ENCODE data around the gene TPPP2.

Gene TPPP2

DNA sequence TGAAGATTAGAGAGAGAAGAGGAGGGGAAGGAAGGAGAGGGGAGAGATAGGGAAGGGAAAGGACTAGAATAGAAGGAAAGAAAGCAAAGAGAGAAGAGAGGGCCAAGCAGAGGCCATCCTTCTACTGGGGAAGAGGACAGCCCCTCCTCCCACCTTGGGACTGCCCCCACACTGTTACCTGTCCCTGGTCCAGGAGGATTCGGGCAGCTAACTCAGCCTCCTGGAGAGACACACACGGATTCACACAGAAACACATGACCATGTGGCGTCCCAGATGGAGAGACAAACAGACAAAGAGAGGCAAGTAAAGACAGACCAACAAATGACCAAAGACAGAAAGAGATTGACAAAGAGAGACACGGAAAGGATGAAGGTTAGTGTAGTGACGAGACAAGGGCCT is 7.3 kb upstream of the TPPP2 start:
- no peak overlapping the region for H3K4me3 ChIP-seq (ENCODE audit: low read depth, low read length)
- TF ChIP-seq, protein P1, sequence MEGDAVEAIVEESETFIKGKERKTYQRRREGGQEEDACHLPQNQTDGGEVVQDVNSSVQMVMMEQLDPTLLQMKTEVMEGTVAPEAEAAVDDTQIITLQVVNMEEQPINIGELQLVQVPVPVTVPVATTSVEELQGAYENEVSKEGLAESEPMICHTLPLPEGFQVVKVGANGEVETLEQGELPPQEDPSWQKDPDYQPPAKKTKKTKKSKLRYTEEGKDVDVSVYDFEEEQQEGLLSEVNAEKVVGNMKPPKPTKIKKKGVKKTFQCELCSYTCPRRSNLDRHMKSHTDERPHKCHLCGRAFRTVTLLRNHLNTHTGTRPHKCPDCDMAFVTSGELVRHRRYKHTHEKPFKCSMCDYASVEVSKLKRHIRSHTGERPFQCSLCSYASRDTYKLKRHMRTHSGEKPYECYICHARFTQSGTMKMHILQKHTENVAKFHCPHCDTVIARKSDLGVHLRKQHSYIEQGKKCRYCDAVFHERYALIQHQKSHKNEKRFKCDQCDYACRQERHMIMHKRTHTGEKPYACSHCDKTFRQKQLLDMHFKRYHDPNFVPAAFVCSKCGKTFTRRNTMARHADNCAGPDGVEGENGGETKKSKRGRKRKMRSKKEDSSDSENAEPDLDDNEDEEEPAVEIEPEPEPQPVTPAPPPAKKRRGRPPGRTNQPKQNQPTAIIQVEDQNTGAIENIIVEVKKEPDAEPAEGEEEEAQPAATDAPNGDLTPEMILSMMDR (IDR thresholded peaks at IDR 0.05; ENCODE audit: borderline replicate concordance, insufficient read depth, low read depth, low read length): no peak

DNA sequence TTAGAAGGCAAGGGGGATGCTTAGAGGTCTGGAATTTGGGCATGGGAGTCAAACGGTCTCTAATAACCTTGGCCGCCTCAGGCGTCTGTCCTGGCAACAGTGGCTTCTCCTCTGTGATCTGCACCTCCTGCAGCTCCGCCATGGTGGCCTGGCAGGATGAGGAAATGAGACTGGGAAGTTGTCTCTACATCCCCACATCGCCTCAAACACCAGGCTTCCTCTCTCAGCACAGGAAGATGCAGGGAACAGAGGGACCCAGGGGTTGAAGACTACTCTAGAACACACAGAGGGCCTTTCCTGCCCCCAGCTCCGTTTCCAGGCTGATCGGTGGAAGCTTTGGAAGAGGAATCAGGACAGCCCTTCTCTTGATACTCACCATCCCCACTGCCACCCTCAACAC is 6.8 kb upstream of the TPPP2 start:
- TF ChIP-seq, protein P1 (IDR thresholded peaks at IDR 0.05; ENCODE audit: borderline replicate concordance, insufficient read depth, low read depth, low read length): no peak
- no peak overlapping the region for H3K4me3 ChIP-seq (ENCODE audit: low read depth, low read length)

DNA sequence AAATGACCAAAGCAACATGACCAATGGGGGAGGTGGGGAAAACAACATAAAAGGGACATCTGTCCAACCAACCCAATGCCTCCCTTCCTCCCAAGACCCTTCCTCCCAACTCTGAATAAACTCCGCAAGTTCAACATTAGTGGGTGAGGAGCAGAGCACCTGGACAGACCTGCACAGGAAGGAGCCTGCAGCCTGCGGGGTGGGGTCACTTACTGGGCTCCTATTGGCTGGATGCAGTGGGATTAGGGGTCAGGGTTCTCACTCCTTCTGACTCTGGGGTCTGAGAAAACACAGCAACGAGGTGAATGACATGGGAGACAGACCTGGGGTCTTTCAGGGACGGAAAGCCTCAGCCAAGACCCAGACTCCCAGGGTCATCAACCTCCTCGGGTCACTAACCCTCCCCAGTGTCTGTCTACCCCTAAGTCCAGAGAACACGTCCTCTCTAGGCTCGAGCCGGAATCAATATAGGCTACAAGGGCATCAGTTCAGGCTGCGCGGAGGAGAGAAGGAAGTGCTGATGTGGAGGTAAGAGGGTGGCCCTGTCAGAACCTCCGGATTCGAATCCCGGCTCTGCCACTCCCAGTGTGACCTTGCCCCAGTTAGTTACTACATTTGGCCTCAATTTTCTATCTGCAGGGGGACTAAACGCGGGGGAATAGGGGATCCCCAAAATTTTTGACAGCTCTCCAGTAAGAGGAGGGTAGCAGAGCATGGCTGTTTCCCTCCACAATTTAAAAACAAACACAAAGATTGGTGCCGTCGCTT is 6.0 kb upstream of the TPPP2 start:
- TF ChIP-seq, protein P1 (IDR thresholded peaks at IDR 0.05; ENCODE audit: borderline replicate concordance, insufficient read depth, low read depth, low read length): no peak
- no peak overlapping the region for H3K4me3 ChIP-seq (ENCODE audit: low read depth, low read length)

DNA sequence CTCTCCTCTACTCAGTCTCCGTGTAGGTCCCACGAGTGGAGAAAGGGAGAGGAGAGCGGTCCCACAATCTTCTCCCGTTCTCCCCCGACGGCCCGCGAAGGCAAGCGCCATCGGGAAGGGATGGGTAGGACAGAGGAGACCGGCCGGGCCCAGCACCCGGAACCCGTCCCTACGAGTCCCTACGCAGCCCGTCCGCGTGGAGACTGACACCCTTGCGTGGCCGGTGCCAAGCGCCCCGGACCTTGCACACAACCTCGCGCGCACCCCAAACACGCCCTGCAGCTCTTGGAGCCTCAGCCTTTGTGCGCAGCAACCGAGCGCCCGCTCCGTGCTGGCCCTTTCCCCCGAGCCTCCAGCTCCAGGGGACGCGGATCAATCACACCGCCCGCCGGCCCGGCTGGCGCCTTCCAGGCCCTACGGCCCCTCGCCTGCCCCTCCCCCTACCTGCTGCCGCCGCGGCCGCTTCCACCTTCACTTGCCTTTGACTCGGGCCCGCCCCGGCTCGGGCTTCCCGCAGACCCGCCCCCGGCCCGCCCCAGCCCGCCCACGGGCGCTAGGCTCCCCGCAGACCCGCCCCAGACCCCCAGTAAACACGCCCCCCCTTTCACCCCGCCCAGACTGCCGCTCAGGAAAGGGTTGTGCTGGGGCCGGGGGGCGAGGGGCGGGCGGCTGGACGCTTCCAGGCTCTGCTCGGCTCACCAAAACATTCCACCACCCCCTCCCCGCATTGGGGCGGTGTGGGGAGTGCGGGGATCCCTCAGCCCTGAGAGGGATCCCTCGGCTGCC is 5.2 kb upstream of the TPPP2 start, which contains the start of gene NDRG2:
TSS of gene NDRG2 (minus strand) at position 477 of the 786 bp plus-strand sequence. CDS start 1,746 bp downstream, outside the sequence.
- TF ChIP-seq, protein P1 (IDR thresholded peaks at IDR 0.05; ENCODE audit: borderline replicate concordance, insufficient read depth, low read depth, low read length): no peak
- no peak within 1 kb of the TSS for H3K4me3 ChIP-seq (ENCODE audit: low read depth, low read length)

DNA sequence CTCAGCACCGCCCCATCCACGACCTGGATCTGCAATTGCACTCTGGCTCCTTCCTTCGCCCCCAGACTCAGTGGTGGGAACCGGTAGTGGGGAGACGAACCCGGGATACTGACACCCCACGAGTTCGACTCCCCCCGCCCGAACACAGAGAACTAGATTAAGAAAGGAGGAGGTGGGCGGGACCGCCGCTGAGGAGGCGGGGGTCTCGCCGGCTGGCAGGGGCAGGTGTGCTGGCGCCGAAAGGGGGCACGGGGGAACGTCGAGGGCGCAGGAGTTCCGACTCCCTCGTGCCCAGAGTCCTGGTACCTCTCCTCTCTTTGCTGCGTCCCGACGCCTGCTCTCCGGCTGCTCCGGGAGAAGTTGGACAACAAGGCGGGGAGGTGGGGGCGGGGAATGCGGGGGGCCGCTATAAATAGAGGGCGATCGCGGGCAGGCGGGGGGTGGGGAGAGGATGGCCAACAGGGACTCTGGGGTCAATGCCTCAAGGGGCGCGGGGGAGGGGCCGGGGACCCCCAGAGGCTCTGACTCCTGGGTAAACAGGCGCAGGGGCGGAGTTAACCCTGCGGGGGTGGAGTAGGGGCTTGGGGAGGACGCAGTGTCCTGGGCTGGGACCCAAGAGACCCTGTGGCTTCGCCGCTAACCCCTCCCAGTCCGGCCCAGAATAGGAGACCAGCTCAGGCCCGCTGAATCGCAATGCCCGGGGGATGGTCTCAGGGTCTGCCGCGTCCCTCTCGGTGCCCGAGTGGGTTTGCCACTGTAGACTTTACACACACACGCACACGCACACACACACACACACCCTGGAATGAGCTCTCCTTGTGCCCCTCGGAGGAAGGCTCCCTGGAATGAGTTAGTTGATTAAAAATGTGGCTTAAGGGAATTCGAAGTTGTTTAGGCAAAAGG is 4.4 kb upstream of the TPPP2 start:
- TF ChIP-seq, protein P1 (IDR thresholded peaks at IDR 0.05; ENCODE audit: borderline replicate concordance, insufficient read depth, low read depth, low read length): no peak
- no peak overlapping the region for H3K4me3 ChIP-seq (ENCODE audit: low read depth, low read length)

DNA sequence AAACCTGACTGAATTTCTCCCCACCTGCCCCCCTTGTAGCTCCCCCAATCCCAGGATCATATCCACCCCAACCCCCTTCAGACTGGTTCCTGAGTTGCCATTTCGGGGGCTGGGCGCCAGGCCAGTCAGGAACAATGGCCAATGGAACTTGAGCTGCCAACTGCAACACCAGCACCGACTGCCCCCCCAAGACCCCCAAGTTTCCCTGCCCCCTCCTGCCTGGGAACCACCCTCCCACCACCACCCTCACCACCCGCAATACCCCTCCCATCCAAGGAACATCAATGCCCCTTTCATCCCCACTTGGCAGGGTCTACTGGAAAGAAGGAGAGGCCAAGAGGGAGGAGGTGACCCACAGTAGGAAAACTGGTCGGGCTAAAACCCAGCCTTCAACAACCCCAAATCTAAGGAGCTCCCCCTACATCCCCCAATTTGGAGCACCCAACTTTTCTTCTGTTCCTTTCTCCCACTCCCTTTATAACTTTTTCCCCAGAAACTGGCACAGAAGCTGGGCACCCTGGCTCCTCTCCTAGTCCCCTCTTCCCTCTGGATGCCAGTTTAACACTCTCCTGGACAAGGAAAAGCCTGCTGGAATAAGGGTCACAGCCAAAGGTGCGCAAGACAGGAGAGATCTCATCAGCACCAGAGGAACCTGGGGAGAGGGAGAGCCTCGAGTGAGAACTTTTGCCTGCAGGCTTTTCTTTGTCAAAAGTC is 3.6 kb upstream of the TPPP2 start:
- TF ChIP-seq, protein P1 (IDR thresholded peaks at IDR 0.05; ENCODE audit: borderline replicate concordance, insufficient read depth, low read depth, low read length): no peak
- H3K4me3 ChIP-seq (ENCODE audit: low read depth, low read length): no peak overlapping the region
